ENCODE measurements around the gene MIEF1. TPM values are rescaled to one million over a fixed set of nuclear protein-coding genes. Genes with fewer than 3 reads are reported as not detected.

The MIEF1 gene
- total and polyA plus RNA-seq, 2 of the 8 experiments (the other 6 are each of a cell fraction or from before 2014, with no cell fraction given), result 16.8 to 32.7 TPM

GRCh38 chr22:39475902-39476301, 26.2 kb upstream of the MIEF1 start:
- no peak overlapping the region for H2BK20ac ChIP-seq (ENCODE audit: low read length)
- H2BK15ac ChIP-seq (ENCODE audit: low read length), result no peak overlapping the region
- H3K9ac ChIP-seq (replicated peaks in 1 of 4; ENCODE audit: extremely low read depth in 1 of 4, low read depth in 3 of 4, low read length in 3 of 4), result no peak overlapping the region
- no peak overlapping the region for H3K4me3 ChIP-seq (ENCODE audit: extremely low read depth in 1 of 4, insufficient read depth in 2 of 4, low read depth in 3 of 4, low read length in 4 of 4)
- FAIRE-seq (no peak), DNase-seq (ENCODE audit: low read depth in 1 of 2, low spot score in 2 of 2) (no peak)
- H3K4me1 ChIP-seq (replicated peaks in 1 of 4; ENCODE audit: control insufficient read depth in 3 of 4, insufficient read depth in 4 of 4, low read length in 3 of 4), result peaks cover 16 to 34% (median 26%) of the 10 kb centered on the region in 4 experiments
- H3K4me2 ChIP-seq (ENCODE audit: insufficient read depth in 1 of 2, low read depth in 2 of 2, low read length in 2 of 2), result no peak overlapping the region
- H4K8ac ChIP-seq (ENCODE audit: extremely low read depth, insufficient read depth, low read length), result no peak overlapping the region
- no peak overlapping the region for H3K23ac ChIP-seq (ENCODE audit: insufficient read length)
- no peak overlapping the region for H2BK12ac ChIP-seq (ENCODE audit: low read depth, low read length)
- H2BK120ac ChIP-seq (replicated peaks; ENCODE audit: low read depth, low read length), result no peak overlapping the region
- H3K79me2 ChIP-seq (ENCODE audit: control insufficient read depth in 1 of 2, insufficient read depth in 2 of 2, low read length in 2 of 2), result no peaks in the 10 kb centered on the region
- H4K20me1 ChIP-seq (replicated peaks in 1 of 2; ENCODE audit: control insufficient read depth in 1 of 2, insufficient read depth in 2 of 2, low read length in 2 of 2), result peaks cover 8 to 17% of the 10 kb centered on the region in 2 experiments
- no peak overlapping the region for H3K27ac ChIP-seq (ENCODE audit: low read depth, low read length)
- ChIA-PET POLR2A (ENCODE audit: partially characterized antibody) (interaction anchor here (0.8 to 3.3 kb wide), 3 partner anchors 14 to 157 kb away, joined by 3 to 18 read pairs (median 7); partner anchors contain the start of gene RPL3), CTCF (ENCODE audit: partially characterized antibody) (interaction anchor here (0.6 to 11.1 kb wide), 11 partner anchors 13 to 919 kb away, joined by 3 to 120 read pairs (median 4); partner anchors contain the start of gene MIEF1)
- H4K5ac ChIP-seq (ENCODE audit: insufficient read length, low read depth, low read length), result no peak overlapping the region
- H3K4ac ChIP-seq (replicated peaks; ENCODE audit: insufficient read length, low read depth, low read length), result no peak overlapping the region
- H3K18ac ChIP-seq (ENCODE audit: extremely low read depth, low read length), result no peak overlapping the region
- no peak overlapping the region for H2AK5ac ChIP-seq (ENCODE audit: low read depth, low read length)
- H3K23me2 ChIP-seq (ENCODE audit: low read depth, low read length), result no peaks in the 10 kb centered on the region
- no peak overlapping the region for H3K56ac ChIP-seq (replicated peaks; ENCODE audit: insufficient read length, low read depth, low read length)
- H2BK5ac ChIP-seq (ENCODE audit: low read depth, low read length), result 0 out of 2 replicates have a peak overlapping the region, but pooled peaks have one; percentile 12
- H3K36me3 ChIP-seq (ENCODE audit: control insufficient read depth in 2 of 4, insufficient read depth in 4 of 4, low read length in 3 of 4), result no peaks in the 10 kb centered on the region
- 94% methylated on average over 3 of the region's 3 CpGs; no CpG with 5 or more reads in 1 of the 2 experiments for WGBS, 2 experiments (ENCODE audit: extremely low coverage in 1 of 2, insufficient coverage in 1 of 2, insufficient read length in 1 of 2, insufficient replicate concordance in 2 of 2, low coverage in 1 of 2, low lambda C conversion rate in 2 of 2, missing lambda C conversion rate in 1 of 2)
- H3K27me3 ChIP-seq (replicated peaks in 1 of 4; ENCODE audit: control insufficient read depth in 3 of 4, extremely low read depth in 1 of 4, insufficient read depth in 3 of 4, low read length in 3 of 4), result no peaks in the 10 kb centered on the region
- H3K14ac ChIP-seq (ENCODE audit: insufficient read length), result no peak overlapping the region
- no peak overlapping the region for H2AFZ ChIP-seq (ENCODE audit: low read length)
- peaks cover 3% of the 10 kb centered on the region for H3K79me1 ChIP-seq (ENCODE audit: low read depth, low read length)
- no peaks in the 10 kb centered on the region for H3K9me3 ChIP-seq (ENCODE audit: insufficient read depth in 2 of 2, low read depth in 1 of 2, low read length in 1 of 2)
- TF ChIP-seq TAF1 (IDR thresholded peaks at IDR 0.05; ENCODE audit: low read depth, low read length) (no peak), RNF2 (IDR thresholded peaks at IDR 0.05; ENCODE audit: borderline replicate concordance, low read depth, low read length, missing control alignments, poor library complexity, severe bottlenecking) (no peak), SIX5 (IDR thresholded peaks at IDR 0.05; ENCODE audit: low read depth, low read length) (no peak), HDAC6 (IDR thresholded peaks at IDR 0.05; ENCODE audit: low read depth, low read length) (no peak), SP2 (IDR thresholded peaks at IDR 0.05; ENCODE audit: low read length) (no peak), CHD2 (IDR thresholded peaks at IDR 0.05; ENCODE audit: low read length) (no peak)
- no peak overlapping the region for H4K91ac ChIP-seq (replicated peaks; ENCODE audit: insufficient read length, low read length)
